Natural killer cell (primary cell): ENCODE data around the gene CHCHD10. TPM values are rescaled to one million over a fixed set of nuclear protein-coding genes. Genes with fewer than 3 reads are reported as not detected.

Experiments used
- ATAC-seq, 3 donors: fragments of 150-1000 bp in 2 of 3; fragments of 200-7000 bp in 1 of 3; cut with Tn5 transposase; 1 replicate in 1 of 3; 2 replicates in 2 of 3; pipeline ENCODE4 v1.10.0; 2021; ENCODE audit warnings: mild to moderate bottlenecking in 2 of 3, moderate library complexity in 2 of 3
- DNase-seq, 2 donors: peaks; one replicate each; pipeline versions ENCODE4 v3.0.0 to v3.0.0-alpha.2; 2013 to 2021; ENCODE audit warnings: mixed read lengths in 1 of 2
- H3K27ac ChIP-seq: one replicate; pipeline ENCODE4 v1.5.1; 2013; ENCODE audit warnings: mild to moderate bottlenecking, low read length
- H3K27me3 ChIP-seq: one replicate; pipeline ENCODE4 v1.6.1; 2013; ENCODE audit warnings: low read length; ENCODE audit not compliant: control insufficient read depth, insufficient read depth
- H3K36me3 ChIP-seq: one replicate; pipeline ENCODE4 v1.6.1; 2013; ENCODE audit warnings: low read length; ENCODE audit not compliant: control insufficient read depth, insufficient read depth
- H3K4me1 ChIP-seq: one replicate; pipeline ENCODE4 v1.6.1; 2013; ENCODE audit warnings: low read length; ENCODE audit not compliant: control insufficient read depth, insufficient read depth
- H3K4me3 ChIP-seq: one replicate; pipeline ENCODE4 v1.5.1; 2013; ENCODE audit warnings: low read length
- H3K9me3 ChIP-seq: one replicate; pipeline ENCODE4 v1.6.1; 2013; ENCODE audit warnings: low read length; ENCODE audit not compliant: control insufficient read depth, insufficient read depth
- H3K27ac Mint-ChIP-seq, 2 donors: one replicate each; pipeline ENCODE4 v1.8.0; 2022; ENCODE audit warnings: mild to moderate bottlenecking in 2 of 2, mixed read lengths in 2 of 2, moderate library complexity in 1 of 2
- H3K27me3 Mint-ChIP-seq, 2 donors: one replicate each; pipeline ENCODE4 v1.8.0; 2022; ENCODE audit warnings: low read depth in 2 of 2, mixed read lengths in 2 of 2
- H3K36me3 Mint-ChIP-seq: one replicate; pipeline ENCODE4 v1.8.0; 2022; ENCODE audit warnings: mixed read lengths
- H3K4me1 Mint-ChIP-seq, 2 donors: one replicate each; pipeline ENCODE4 v1.8.0; 2022; ENCODE audit warnings: mixed read lengths in 2 of 2
- H3K4me3 Mint-ChIP-seq: one replicate; pipeline ENCODE4 v1.8.0; 2022; ENCODE audit warnings: mild to moderate bottlenecking, moderate library complexity, mixed read lengths
- H3K9me3 Mint-ChIP-seq, 2 donors: one replicate each; pipeline ENCODE4 v1.8.0; 2022; ENCODE audit warnings: mixed read lengths in 2 of 2
- WGBS: methylation state at CpG from one replicate; pipeline ENCODE4 v1.1.7; 2013; ENCODE audit warnings: missing lambda C conversion rate; ENCODE audit not compliant: insufficient coverage; 5-methylcytosine and 5-hydroxymethylcytosine counted together
- intact Hi-C: fragments of 100-400 bp; cut with micrococcal nuclease; formaldehyde crosslinking; loops from one replicate; pipeline ENCODE4 v1.14.2; 2022
- total RNA-seq, 4 donors: library from RNA; stranded (reverse); fragments of 120-200 nt in 1 of 4; gene quantifications; one replicate each; pipeline versions ENCODE4 v1.2.3 to v1.2.4, GENCODE V29; 2013 to 2022
- TF ChIP-seq, protein P1 (sequence below): fragments of 200-600 bp; IDR thresholded peaks from one replicate; pipeline ENCODE4 v1.8.0; 2022; ENCODE audit warnings: antibody characterized with exemption

CHCHD10 gene
- total RNA-seq, 3 donors from 2014 or later (not counting 1 experiment from before 2014, with no cell fraction given): 9.3 to 22.5 (median 13.8) TPM

DNA sequence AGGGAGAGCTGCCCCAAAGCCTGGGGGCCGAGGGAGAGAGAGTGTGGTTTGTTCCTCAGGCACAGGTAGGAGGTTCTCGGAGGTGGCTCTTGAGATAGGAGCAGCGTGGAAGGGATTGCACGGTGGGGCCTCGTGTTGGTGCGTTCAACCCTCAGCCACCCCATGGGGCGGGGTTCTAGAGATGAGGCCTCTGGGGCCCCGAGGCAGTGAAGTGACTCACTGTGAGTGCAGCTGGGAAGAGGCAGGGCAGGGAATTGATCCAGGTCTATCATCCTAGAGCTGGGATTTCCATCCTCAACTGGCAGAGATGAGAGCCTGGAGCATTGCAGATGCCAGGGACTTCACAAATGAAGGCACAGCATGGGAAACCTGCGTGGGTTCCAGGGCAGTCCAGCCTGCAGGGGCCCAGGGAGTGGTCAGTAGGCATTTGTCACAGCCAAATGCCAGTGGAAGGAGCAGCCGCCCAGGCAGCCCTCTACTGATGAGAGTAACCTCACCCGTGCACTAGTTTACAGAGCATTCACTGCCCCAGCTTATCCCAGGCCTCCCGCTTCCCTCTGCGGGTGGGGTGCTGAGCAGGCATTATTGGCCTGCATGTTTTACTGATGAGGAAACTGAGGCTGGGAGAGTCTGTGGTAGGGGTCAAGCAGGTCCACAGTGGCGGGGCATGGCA is 13.9 kb upstream of the CHCHD10 start:
- H3K9me3 ChIP-seq: no peaks in the 10 kb centered on the region
- Mint-ChIP-seq H3K4me3 (no peak overlapping the region), H3K4me1 (peaks cover 6 to 10% of the 10 kb centered on the region in 2 donors), H3K9me3 (no peaks in the 10 kb centered on the region), H3K36me3 (no peaks in the 10 kb centered on the region), H3K27ac (no peak overlapping the region), H3K27me3 (no peaks in the 10 kb centered on the region)
- H3K36me3 ChIP-seq: no peaks in the 10 kb centered on the region
- intact Hi-C loops: no loop called here
- DNase-seq (no peak), ATAC-seq (no peak)
- H3K27me3 ChIP-seq: no peaks in the 10 kb centered on the region
- TF ChIP-seq, protein P1, sequence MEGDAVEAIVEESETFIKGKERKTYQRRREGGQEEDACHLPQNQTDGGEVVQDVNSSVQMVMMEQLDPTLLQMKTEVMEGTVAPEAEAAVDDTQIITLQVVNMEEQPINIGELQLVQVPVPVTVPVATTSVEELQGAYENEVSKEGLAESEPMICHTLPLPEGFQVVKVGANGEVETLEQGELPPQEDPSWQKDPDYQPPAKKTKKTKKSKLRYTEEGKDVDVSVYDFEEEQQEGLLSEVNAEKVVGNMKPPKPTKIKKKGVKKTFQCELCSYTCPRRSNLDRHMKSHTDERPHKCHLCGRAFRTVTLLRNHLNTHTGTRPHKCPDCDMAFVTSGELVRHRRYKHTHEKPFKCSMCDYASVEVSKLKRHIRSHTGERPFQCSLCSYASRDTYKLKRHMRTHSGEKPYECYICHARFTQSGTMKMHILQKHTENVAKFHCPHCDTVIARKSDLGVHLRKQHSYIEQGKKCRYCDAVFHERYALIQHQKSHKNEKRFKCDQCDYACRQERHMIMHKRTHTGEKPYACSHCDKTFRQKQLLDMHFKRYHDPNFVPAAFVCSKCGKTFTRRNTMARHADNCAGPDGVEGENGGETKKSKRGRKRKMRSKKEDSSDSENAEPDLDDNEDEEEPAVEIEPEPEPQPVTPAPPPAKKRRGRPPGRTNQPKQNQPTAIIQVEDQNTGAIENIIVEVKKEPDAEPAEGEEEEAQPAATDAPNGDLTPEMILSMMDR: no peak
- peaks cover 24% of the 10 kb centered on the region for H3K4me1 ChIP-seq
- H3K27ac ChIP-seq: no peak overlapping the region
- WGBS: 91% methylated on average over 14 of the region's 14 CpGs
- H3K4me3 ChIP-seq: no peak overlapping the region

DNA sequence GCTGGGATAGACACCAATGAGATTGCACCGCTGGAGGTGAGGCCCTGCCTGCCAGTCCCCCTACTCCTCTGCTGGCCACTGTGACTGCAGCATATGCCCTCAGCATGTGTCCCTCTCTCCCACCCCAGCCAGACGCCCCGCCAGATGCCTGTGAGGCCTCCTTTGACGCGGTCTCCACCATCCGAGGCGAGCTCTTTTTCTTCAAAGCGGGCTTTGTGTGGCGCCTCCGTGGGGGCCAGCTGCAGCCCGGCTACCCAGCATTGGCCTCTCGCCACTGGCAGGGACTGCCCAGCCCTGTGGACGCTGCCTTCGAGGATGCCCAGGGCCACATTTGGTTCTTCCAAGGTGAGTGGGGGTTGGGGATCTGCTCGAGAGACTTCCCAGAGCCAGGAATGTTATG is 13.3 kb upstream of the CHCHD10 start:
- ATAC-seq (no peak), DNase-seq (no peak)
- no peak overlapping the region for H3K4me3 ChIP-seq
- TF ChIP-seq, protein P1: no peak
- peaks cover 18% of the 10 kb centered on the region for H3K4me1 ChIP-seq
- Mint-ChIP-seq H3K9me3 (no peaks in the 10 kb centered on the region), H3K27me3 (no peaks in the 10 kb centered on the region), H3K4me3 (no peak overlapping the region), H3K27ac (no peak overlapping the region), H3K4me1 (peaks cover 6 to 7% of the 10 kb centered on the region in 2 donors), H3K36me3 (no peaks in the 10 kb centered on the region)
- H3K27me3 ChIP-seq: no peaks in the 10 kb centered on the region
- H3K27ac ChIP-seq: no peak overlapping the region
- no peaks in the 10 kb centered on the region for H3K36me3 ChIP-seq
- intact Hi-C loops: no loop called here
- H3K9me3 ChIP-seq: no peaks in the 10 kb centered on the region
- 91% methylated on average over 15 of the region's 15 CpGs for WGBS

DNA sequence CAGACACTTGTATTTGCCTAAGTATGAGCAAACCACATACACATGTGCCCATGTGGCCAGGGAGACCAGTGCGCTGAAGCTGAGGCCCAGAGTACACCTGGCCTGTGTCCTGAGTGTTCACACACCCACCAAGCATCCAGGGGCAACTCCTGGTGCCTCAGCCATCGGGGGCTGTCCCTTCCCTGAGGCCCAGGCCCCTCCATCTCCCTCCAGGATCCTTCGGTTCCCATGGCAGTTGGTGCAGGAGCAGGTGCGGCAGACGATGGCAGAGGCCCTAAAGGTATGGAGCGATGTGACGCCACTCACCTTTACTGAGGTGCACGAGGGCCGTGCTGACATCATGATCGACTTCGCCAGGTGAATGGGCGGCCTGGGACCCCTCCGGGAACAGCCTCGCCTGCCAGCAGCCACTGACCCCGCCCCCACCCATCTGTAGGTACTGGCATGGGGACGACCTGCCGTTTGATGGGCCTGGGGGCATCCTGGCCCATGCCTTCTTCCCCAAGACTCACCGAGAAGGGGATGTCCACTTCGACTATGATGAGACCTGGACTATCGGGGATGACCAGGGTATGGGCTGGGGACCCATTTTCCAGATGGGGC is 12.5 kb upstream of the CHCHD10 start:
- Histone ChIP-seq H3K4me1 (peaks cover 17% of the 10 kb centered on the region), H3K27ac (no peak overlapping the region), H3K27me3 (no peaks in the 10 kb centered on the region), H3K36me3 (no peaks in the 10 kb centered on the region), H3K4me3 (no peak overlapping the region), H3K9me3 (no peaks in the 10 kb centered on the region)
- no peaks in the 10 kb centered on the region for H3K36me3 Mint-ChIP-seq
- no peak overlapping the region for H3K4me3 Mint-ChIP-seq
- no peaks in the 10 kb centered on the region for H3K9me3 Mint-ChIP-seq
- WGBS: 92% methylated on average over 20 of the region's 20 CpGs
- H3K27ac Mint-ChIP-seq: no peak overlapping the region
- peaks cover 6 to 7% of the 10 kb centered on the region in 2 donors for H3K4me1 Mint-ChIP-seq
- TF ChIP-seq, protein P1: no peak
- ATAC-seq (no peak), DNase-seq (no peak)
- no peaks in the 10 kb centered on the region for H3K27me3 Mint-ChIP-seq
- intact Hi-C loops: no loop called here
